ENCODE measurements around the gene UNC5C.

DNA sequence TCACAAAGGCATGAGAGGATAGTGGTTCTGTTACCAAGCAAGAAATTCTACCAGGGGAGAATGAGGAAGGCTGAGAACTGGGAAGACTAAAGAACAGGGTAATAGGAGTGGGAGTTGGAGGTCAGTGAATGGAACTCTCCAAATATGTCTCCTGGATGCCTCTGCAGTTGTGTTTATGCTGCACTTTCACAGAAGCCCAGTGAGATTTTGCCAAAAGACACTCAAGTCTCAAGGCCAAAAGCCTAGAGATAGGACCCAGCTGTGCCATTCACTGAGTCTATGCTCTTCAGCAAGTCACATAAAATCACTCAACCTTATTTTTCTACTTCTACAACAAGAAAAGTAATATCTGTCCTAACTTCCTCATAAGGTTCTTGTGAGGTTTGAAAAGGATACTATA, 285.4 kb downstream of the UNC5C start:
- TF ChIP-seq CTCF (IDR thresholded peaks at IDR 0.05) (no peak), POLR2A (IDR thresholded peaks at IDR 0.05) (no peak)
